ENCODE measurements around the gene RTN4. TPM values are rescaled to one million over a fixed set of nuclear protein-coding genes. Genes with fewer than 3 reads are reported as not detected.
A peak's percentile ranks its signal among the peaks of the same experiment; 100 is the strongest.

Gene RTN4
- total and polyA plus RNA-seq, 7 donors = 168 to 542 (median 289) TPM

GRCh38 chr2:54950811-54951210, 99.4 kb downstream of the RTN4 start:
- H3K27me3 ChIP-seq (ENCODE audit: insufficient read depth in 3 of 3, low read length in 2 of 3) = no peaks in the 10 kb centered on the region
- H3K27ac ChIP-seq = no peak overlapping the region
- 90 to 94% (median 90%) methylated on average over 3 of the region's 3 CpGs for WGBS, 3 donors
- H3K4me1 ChIP-seq = peaks cover 18% of the 10 kb centered on the region
- intact Hi-C loops (cut with DNase I) = no loop called here
- H3K9me3 ChIP-seq = no peaks in the 10 kb centered on the region
- DNase-seq (no peak), ATAC-seq (no peak)
- no peak for TF ChIP-seq CTCF (IDR thresholded peaks at IDR 0.05)
- H3K36me3 ChIP-seq (ENCODE audit: insufficient read depth in 1 of 2, low read depth in 1 of 2) = no peaks in the 10 kb centered on the region
- H3K4me3 ChIP-seq = no peak overlapping the region

GRCh38 chr2:54949431-54949830, 100.8 kb downstream of the RTN4 start:
- intact Hi-C loops (cut with DNase I) = no loop called here
- Histone ChIP-seq H3K27me3 (ENCODE audit: insufficient read depth in 3 of 3, low read length in 2 of 3) (no peaks in the 10 kb centered on the region), H3K4me1 (peaks cover 23% of the 10 kb centered on the region), H3K36me3 (ENCODE audit: insufficient read depth in 1 of 2, low read depth in 1 of 2) (no peaks in the 10 kb centered on the region), H3K4me3 (no peak overlapping the region), H3K9me3 (no peaks in the 10 kb centered on the region), H3K27ac (no peak overlapping the region)
- 96 to 97% (median 97%) methylated on average over 6 of the region's 6 CpGs for WGBS, 3 donors
- ATAC-seq (no peak), DNase-seq (no peak)
- TF ChIP-seq CTCF (IDR thresholded peaks at IDR 0.05) = no peak

- H3K36me3 ChIP-seq (ENCODE audit: insufficient read depth in 1 of 2, low read depth in 1 of 2) = no peaks in the 10 kb centered on the region
- H3K4me3 ChIP-seq = no peak overlapping the region
- intact Hi-C loops (cut with DNase I) = no loop called here
- H3K4me1 ChIP-seq = peaks cover 23% of the 10 kb centered on the region
- no peak overlapping the region for H3K27ac ChIP-seq
- WGBS, 3 donors = 82 to 86% (median 84%) methylated on average over 12 of the region's 12 CpGs
- DNase-seq = no peak
- TF ChIP-seq CTCF (IDR thresholded peaks at IDR 0.05) = no peak
- ATAC-seq = no peak
- no peaks in the 10 kb centered on the region for H3K9me3 ChIP-seq
- no peaks in the 10 kb centered on the region for H3K27me3 ChIP-seq (ENCODE audit: insufficient read depth in 3 of 3, low read length in 2 of 3)
Observed at GRCh38 chr2:54948120-54948519, 102.1 kb downstream of the RTN4 start.

GRCh38 chr2:54947646-54948045, 102.6 kb downstream of the RTN4 start:
- Histone ChIP-seq H3K4me3 (no peak overlapping the region), H3K27me3 (ENCODE audit: insufficient read depth in 3 of 3, low read length in 2 of 3) (no peaks in the 10 kb centered on the region), H3K27ac (peak overlapping the region; percentile 93), H3K9me3 (no peaks in the 10 kb centered on the region), H3K4me1 (peaks cover 23% of the 10 kb centered on the region), H3K36me3 (ENCODE audit: insufficient read depth in 1 of 2, low read depth in 1 of 2) (no peaks in the 10 kb centered on the region)
- TF ChIP-seq CTCF (IDR thresholded peaks at IDR 0.05) = no peak
- intact Hi-C loops (cut with DNase I) = no loop called here
- ATAC-seq (no peak), DNase-seq (no peak)
- WGBS, 3 donors = 64 to 90% (median 82%) methylated on average over 9 of the region's 9 CpGs

- intact Hi-C loops (cut with DNase I) = no loop called here
- no peak for TF ChIP-seq CTCF (IDR thresholded peaks at IDR 0.05)
- H3K27me3 ChIP-seq (ENCODE audit: insufficient read depth in 3 of 3, low read length in 2 of 3) = no peaks in the 10 kb centered on the region
- peaks cover 23% of the 10 kb centered on the region for H3K4me1 ChIP-seq
- WGBS, 3 donors = 64 to 82% (median 76%) methylated on average over 11 of the region's 11 CpGs
- no peak overlapping the region for H3K4me3 ChIP-seq
- H3K27ac ChIP-seq = peak overlapping the region; percentile 93
- H3K36me3 ChIP-seq (ENCODE audit: insufficient read depth in 1 of 2, low read depth in 1 of 2) = no peaks in the 10 kb centered on the region
- no peak for ATAC-seq
- no peak for DNase-seq
- no peaks in the 10 kb centered on the region for H3K9me3 ChIP-seq
Observed at GRCh38 chr2:54947136-54947535, 103.1 kb downstream of the RTN4 start.
